HFFc6 (cell line): Measurements from ENCODE around the gene SETX. TPM values are rescaled to one million over a fixed set of nuclear protein-coding genes. Genes with fewer than 3 reads are reported as not detected.

Source experiments
- DNase-seq: peaks from one replicate; pipeline ENCODE4 v3.0.0-alpha.2; 2018
- H3K27ac Mint-ChIP-seq: 2 replicates; pipeline ENCODE4 v1.8.0; 2020; ENCODE audit warnings: mild to moderate bottlenecking, mixed read lengths
- H3K27me3 Mint-ChIP-seq: 2 replicates; pipeline ENCODE4 v1.8.0; 2021; ENCODE audit warnings: mild to moderate bottlenecking, moderate library complexity, mixed read lengths; ENCODE audit not compliant: insufficient read depth
- H3K36me3 Mint-ChIP-seq: 2 replicates; pipeline ENCODE4 v1.8.0; 2021; ENCODE audit warnings: low read depth, mixed read lengths
- H3K4me1 Mint-ChIP-seq: 2 replicates; pipeline ENCODE4 v1.8.0; 2020; ENCODE audit warnings: low read depth, mixed read lengths
- H3K4me3 Mint-ChIP-seq: 2 replicates; pipeline ENCODE4 v1.8.0; 2020; ENCODE audit warnings: mild to moderate bottlenecking, moderate library complexity, mixed read lengths
- H3K9me3 Mint-ChIP-seq: 2 replicates; pipeline ENCODE4 v1.8.0; 2020; ENCODE audit warnings: mild to moderate bottlenecking, mixed read lengths
- total RNA-seq, 6 experiments: library from RNA; stranded (reverse); fragmentation: NEBNext Ultra II Directional; extraction: Animal tissue kit (Norgen Biotek cat#: 25700); gene quantifications; 2 replicates in 1 of 6; 3 replicates in 5 of 6; pipeline ENCODE4 v1.2.3, GENCODE V29; 2021
- TF ChIP-seq, protein P1 (sequence below): fragments of 200-600 bp; sonication (generic); IDR thresholded peaks from 2 replicates; pipeline ENCODE4 v1.5.0; 2021; ENCODE audit warnings: antibody characterized with exemption, mild to moderate bottlenecking

The SETX gene
- total RNA-seq, 6 experiments from 2014 or later, result 14.9 to 18.7 (median 17.7) TPM

DNA sequence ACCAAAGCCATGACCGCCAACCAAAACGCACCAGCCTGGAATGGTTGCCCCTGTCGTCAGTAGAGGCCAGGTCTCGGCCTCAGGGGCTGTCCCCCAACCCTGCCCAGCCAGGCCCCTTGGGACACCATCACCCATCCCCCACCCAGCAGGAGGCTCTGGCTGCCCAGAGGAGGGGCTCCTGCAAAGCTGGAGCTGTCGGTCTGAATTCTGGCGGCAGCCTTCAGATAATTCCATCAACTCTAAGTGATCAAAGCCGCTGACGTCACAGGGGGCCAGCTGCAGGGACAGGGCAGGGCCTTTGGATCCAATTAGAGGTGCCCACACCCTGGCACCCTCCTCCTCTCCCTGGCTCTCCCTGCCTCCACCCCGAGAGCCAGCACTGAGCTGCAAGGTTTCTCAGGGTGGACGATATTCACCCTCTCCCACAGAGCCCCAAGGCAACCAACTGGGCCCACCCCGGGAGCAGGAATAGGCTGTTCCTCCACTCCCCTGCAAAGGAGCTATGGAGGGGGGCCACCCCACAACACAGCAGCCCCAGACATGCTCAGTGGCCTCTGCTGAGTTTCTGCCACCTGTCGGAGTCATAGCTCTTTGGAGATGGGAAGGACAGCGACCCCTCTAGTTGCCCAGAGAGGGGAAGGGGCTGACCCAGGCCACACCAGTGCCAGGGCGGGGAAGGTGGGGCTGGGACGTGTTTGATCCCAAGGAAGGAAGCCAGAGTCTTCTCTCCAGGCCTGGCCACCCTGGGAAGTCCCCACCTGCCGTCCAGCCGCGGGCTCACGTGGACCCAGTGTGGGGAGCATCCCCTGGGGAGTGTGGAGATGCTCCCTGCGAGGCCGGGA, 114.6 kb downstream of the SETX start:
- Mint-ChIP-seq H3K36me3 (no peaks in the 10 kb centered on the region), H3K4me1 (peaks cover 6% of the 10 kb centered on the region; the same call in 1 of the 2 replicates), H3K27me3 (peaks cover 43% of the 10 kb centered on the region), H3K4me3 (no peak overlapping the region), H3K27ac (no peak overlapping the region), H3K9me3 (no peaks in the 10 kb centered on the region)
- TF ChIP-seq, protein P1, sequence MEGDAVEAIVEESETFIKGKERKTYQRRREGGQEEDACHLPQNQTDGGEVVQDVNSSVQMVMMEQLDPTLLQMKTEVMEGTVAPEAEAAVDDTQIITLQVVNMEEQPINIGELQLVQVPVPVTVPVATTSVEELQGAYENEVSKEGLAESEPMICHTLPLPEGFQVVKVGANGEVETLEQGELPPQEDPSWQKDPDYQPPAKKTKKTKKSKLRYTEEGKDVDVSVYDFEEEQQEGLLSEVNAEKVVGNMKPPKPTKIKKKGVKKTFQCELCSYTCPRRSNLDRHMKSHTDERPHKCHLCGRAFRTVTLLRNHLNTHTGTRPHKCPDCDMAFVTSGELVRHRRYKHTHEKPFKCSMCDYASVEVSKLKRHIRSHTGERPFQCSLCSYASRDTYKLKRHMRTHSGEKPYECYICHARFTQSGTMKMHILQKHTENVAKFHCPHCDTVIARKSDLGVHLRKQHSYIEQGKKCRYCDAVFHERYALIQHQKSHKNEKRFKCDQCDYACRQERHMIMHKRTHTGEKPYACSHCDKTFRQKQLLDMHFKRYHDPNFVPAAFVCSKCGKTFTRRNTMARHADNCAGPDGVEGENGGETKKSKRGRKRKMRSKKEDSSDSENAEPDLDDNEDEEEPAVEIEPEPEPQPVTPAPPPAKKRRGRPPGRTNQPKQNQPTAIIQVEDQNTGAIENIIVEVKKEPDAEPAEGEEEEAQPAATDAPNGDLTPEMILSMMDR, result no peak
- no peak for DNase-seq

DNA sequence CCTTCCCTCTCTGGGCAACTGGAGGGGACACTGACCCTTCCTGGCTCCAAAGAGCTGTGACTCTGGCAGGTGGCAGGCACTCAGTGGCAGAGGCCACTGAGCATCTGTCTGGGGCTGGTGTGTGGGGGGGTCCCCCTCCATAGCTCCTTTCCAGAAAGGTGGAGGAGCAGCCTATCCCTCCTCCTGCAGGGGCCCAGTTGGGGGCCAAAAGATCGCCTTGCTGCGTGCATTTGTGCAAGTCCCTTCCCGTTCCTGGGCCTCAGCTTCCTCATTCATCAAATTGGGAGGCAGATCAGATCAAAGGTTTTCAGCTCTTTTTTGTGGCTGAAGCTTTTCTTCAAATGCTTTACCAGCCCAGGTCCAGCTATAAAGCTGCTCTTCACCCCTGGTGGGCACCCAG, 115.3 kb downstream of the SETX start:
- Mint-ChIP-seq H3K27ac (no peak overlapping the region), H3K36me3 (no peaks in the 10 kb centered on the region), H3K27me3 (peaks cover 47% of the 10 kb centered on the region), H3K4me1 (peaks cover 8% of the 10 kb centered on the region), H3K9me3 (no peaks in the 10 kb centered on the region), H3K4me3 (no peak overlapping the region)
- TF ChIP-seq, protein P1, result no peak
- DNase-seq, result no peak

DNA sequence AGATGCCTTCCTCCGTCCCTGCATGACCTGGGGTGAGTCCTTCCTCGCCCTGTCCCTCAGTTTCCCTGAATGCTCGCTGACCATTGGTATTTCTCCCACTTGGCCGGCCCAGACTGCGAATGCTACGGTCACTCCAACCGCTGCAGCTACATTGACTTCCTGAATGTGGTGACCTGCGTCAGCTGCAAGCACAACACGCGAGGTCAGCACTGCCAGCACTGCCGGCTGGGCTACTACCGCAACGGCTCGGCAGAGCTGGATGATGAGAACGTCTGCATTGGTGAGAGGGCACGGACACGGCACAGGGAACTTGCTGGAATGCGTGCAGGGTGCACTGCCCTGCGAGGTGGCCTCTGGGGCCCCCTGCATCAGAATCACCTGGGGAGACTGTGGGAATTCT, 115.8 kb downstream of the SETX start:
- H3K4me1 Mint-ChIP-seq, result peaks cover 10% of the 10 kb centered on the region
- peaks cover 50% of the 10 kb centered on the region for H3K27me3 Mint-ChIP-seq
- H3K36me3 Mint-ChIP-seq, result no peaks in the 10 kb centered on the region
- TF ChIP-seq, protein P1, result no peak
- H3K27ac Mint-ChIP-seq, result no peak overlapping the region
- H3K4me3 Mint-ChIP-seq, result no peak overlapping the region
- no peaks in the 10 kb centered on the region for H3K9me3 Mint-ChIP-seq
- no peak for DNase-seq

DNA sequence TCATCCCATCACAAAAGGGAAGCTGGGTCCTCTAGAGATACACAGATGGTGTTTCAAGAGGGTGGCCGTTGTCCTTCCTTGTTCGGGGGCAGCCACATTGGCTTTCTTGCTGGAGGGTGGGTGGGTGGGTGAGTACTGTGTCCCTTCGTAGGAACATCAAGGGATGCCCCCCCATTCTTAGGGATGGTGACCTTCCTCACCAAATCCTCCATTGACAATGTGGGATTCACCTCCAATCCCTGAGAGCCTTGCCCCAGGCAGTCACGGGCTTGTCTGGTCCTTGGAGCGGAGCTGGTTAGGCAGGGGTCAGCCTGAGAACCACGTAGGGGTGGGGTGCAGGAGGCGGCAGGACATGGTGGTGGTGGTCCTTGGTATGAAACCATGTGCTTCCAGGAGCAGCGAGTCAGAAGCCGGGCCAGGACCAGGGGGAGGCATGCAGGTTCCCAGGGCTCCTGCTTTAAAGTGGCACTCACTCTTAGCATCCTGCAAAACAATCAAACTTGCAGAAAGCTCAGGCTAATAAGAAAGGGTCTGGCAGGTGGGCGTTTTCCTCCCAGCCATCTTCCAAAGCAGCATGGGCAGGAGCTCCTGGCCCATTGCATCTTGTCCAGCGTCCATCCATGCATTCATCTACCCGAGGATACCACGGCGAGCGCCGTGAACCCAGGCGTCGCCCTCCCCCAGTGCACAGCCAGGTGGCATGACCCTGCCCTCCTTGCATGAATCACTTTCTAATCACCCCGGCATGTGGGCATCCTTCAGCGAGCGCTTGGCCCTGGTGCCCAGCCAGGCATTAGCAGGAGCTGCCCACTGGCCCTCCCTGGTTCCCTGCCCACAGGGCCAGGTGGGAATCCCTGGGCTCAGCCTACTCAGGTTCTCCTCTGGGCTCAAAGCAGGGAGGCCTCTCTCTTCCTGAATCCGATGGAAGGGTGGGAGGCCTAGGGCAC, 116.5 kb downstream of the SETX start:
- DNase-seq, result no peak
- Mint-ChIP-seq H3K9me3 (no peaks in the 10 kb centered on the region), H3K36me3 (no peaks in the 10 kb centered on the region), H3K27me3 (peaks cover 50% of the 10 kb centered on the region), H3K4me1 (peaks cover 10% of the 10 kb centered on the region), H3K27ac (no peak overlapping the region), H3K4me3 (no peak overlapping the region)
- TF ChIP-seq, protein P1, result no peak

DNA sequence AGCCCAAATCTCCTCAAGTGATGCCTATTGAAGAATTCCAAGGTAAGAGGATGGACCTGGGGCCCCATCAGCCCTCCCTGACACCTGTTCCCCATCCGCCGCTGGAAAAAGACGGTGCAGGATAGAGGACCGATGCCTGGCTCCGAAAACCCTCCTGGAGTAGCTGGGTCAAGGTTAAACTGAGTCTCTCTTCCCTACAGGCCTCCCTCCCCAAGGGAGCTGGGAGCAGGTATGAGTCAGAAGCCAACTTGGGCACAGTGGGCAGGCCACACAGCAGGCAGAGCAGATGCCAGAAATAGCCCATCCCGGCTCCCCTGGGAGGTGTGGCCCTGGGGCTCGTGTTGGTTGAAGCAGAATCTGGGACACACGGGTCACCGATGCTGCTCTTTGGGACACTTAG, 117.3 kb downstream of the SETX start:
- no peak overlapping the region for H3K4me3 Mint-ChIP-seq
- no peaks in the 10 kb centered on the region for H3K9me3 Mint-ChIP-seq
- H3K27me3 Mint-ChIP-seq, result peaks cover 54% of the 10 kb centered on the region
- H3K27ac Mint-ChIP-seq, result no peak overlapping the region
- peaks cover 8% of the 10 kb centered on the region for H3K4me1 Mint-ChIP-seq
- TF ChIP-seq, protein P1, result no peak
- H3K36me3 Mint-ChIP-seq, result no peaks in the 10 kb centered on the region
- DNase-seq, result no peak
